Occipital lobe (tissue), 2 donors: ENCODE measurements around the gene AFTPH. TPM values are rescaled to one million over a fixed set of nuclear protein-coding genes. Genes with fewer than 3 reads are reported as not detected.

Source experiments
- DNase-seq: peaks from one replicate; lab custom pipeline; 2025; lab: John Stamatoyannopoulos, UW
- total RNA-seq: library from RNA; depleted of rRNA; stranded (reverse); fragments of >200 nt; gene quantifications from one replicate; pipeline ENCODE4 v1.2.3, GENCODE V29; 2014

AFTPH gene, protein sequence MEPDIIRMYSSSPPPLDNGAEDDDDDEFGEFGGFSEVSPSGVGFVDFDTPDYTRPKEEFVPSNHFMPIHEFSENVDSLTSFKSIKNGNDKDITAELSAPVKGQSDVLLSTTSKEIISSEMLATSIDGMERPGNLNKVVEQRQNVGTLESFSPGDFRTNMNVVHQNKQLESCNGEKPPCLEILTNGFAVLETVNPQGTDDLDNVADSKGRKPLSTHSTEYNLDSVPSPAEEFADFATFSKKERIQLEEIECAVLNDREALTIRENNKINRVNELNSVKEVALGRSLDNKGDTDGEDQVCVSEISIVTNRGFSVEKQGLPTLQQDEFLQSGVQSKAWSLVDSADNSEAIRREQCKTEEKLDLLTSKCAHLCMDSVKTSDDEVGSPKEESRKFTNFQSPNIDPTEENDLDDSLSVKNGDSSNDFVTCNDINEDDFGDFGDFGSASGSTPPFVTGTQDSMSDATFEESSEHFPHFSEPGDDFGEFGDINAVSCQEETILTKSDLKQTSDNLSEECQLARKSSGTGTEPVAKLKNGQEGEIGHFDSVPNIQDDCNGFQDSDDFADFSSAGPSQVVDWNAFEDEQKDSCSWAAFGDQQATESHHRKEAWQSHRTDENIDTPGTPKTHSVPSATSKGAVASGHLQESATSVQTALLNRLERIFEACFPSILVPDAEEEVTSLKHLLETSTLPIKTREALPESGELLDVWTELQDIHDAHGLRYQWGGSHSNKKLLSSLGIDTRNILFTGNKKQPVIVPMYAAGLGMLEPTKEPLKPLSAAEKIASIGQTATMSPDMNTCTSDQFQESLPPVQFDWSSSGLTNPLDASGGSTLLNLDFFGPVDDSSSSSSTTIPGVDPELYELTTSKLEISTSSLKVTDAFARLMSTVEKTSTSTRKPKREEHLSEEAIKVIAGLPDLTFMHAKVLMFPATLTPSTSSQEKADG
- total RNA-seq, result 99.5 TPM

DNA sequence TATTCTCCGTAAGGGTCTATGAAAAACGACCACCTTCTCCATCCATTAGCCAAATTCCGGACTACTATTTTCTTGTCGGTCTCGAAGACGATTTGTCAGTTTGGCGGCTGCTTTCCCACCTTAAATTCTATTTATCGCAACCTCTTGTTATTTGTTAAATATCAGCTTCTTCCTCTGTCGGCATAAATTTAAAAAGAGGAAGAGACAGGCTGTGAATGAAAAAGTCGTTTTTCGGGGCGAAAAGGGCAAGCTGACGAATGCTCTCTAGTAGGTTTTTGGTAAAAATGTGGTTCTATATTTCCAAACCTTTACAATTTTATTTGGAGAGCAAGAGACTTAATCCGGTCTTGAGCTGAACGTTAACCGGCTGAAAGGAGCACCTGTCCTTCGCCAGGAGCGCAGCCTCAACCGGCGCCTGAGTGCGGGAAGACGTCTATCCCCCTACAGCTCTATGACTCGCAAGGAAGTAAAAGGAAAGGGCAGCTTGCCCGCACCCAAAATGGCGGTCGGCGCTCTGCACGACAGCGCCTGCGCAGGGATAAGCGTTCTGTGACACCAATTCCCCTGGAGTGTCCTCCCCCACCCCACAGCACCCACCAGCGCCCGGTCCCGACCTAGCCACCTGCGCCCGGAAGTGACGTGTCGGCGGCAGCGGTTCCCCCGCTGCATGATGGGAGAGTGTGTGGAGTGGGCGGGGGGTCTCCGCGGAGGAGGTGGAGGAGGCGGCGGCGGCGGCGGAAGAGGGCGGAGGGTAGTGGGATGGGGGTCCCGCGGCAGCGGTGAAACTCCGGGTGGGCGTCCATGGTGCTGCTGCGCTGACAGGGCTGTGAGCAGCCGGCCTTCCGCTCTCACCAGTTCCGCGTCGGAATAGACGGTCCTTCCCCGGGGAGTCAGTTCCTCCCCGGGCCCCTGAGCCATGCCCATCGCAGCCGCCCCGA, at the start of gene AFTPH:
Gene AFTPH (plus strand): TSS at position 663 of the 938 bp plus-strand sequence. CDS start 27,147 bp downstream, outside the sequence.
- peak; percentile 99 for DNase-seq

DNA sequence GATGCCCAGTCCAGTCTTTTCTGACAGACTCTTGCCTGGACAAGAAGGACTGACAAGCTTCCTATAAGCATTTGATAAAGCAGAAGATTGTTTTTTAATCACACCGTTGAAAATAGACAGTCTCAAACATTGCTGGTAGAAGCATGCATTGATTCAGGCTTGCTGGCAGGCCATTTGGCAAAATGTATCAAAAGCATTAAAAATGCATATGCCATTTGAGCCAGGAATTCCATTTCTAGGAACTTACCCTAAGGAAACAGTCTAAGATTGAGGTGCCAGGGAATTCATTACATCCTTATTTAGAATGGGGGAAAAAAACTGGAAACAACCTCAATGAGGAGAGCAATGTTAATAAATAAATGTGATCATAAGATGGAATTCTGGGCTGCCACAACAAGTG, 49.5 kb upstream of the AFTPH start:
- no peak for DNase-seq

DNA sequence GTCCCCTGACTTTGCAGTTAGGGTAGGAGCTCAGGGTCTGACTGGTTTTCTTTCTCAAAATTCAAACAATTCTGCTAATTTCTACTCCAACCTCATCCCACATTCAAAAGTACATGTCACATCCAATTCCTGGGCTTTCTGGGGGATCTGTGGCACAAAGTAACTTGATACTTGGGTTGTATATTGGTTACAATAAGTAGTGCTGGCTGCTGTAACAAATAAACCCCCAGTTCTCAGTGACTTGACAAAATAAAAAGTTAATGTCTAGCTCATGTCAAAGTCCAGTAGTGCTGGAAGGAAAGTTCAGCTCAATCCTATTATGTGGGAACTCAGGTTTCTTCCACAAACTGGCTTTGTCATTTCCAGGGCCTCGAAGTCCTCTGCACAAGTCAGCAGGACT, 47.1 kb upstream of the AFTPH start:
- DNase-seq, result no peak

DNA sequence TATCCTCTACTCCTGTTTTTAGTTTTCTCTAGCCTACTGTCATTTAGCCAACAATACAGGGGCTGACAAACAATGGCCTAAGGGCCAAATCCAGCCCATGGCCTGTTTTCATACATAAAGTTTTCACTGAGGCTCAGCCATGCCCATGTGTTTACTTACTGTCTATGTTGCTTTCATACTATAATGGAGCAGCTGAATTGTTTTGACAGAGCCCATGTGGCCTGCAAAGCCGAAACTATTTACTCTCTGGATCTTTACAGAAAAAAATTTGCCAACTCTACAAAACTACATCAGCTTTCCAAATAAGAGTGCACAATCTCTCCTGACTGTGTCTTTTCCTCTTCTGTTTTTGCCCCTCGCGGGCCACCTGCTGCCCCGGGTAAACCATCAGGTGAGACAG, 46.1 kb upstream of the AFTPH start:
- DNase-seq, result no peak

DNA sequence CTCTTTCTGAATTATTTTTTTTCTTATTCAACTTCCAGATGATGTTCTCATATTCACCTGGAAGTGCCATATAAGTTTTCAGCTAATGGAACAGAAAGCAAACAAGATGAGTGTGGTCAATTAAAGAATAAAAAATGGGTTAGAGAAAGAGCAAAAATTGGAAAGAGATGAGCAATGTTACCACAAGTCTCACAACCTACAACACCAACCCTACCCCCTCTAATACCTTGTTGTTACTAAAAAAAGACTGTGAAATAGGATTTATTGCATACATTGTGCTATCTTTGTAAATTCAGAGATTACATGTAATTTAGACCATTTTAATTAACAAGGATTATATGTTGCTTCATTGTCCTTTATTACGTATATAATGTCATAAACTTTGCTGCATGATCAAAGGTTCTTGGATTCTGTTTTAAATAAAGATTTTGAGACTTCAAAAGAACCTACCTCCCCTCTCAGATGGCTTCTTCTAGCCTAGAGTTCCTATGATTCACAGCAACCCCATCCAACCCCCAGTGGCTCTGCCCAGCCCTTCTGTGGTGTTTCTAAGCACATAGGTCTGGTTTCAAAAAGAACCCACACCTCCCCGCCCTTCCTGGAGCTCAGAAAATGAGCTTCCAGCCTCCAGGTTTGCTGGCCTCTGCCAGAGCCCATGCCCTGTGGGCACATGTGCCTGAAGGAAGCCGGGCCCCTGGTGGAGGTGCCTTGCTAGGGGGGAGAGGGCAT, 45.5 kb upstream of the AFTPH start:
- DNase-seq, result no peak

DNA sequence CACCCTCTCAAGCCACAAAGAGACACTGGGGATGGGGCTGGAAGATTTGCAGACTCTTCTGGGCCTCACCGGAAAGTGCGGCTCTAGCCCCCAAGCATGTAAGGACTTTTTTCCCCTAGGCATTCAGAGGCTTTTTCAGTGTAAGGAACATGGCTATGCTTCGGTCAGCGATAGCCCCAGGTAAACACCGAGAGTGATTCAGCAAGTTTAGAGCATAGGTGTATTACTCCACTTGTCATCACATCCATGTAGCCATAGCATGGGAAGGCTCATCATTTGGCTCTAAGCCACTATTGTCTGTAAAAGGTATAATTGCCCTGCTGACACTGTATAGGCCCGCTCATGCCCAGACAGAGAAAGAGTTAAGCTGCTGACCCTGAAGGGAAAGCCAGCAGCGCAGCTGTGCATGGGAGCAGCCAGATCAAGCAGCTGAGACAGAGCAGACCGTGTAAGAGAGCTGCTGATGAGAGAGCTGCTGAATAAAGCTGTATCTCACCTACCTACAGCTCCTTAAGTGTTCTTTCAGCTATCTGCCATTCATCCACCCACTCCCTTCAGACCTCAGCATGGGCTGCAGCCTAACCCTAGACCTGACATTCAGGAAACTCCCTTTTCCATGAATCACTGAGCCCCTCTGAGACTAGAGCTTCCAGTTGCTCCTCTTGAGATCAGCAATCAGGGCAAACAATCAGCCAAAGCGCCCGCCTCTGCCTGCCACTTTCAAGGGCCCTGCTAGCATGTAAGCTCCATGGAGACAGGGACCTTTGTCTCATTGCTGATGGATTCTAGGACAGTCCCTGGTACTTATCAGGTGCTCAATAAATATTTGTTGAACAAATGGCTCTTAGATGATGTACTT, 44.6 kb upstream of the AFTPH start:
- no peak for DNase-seq

DNA sequence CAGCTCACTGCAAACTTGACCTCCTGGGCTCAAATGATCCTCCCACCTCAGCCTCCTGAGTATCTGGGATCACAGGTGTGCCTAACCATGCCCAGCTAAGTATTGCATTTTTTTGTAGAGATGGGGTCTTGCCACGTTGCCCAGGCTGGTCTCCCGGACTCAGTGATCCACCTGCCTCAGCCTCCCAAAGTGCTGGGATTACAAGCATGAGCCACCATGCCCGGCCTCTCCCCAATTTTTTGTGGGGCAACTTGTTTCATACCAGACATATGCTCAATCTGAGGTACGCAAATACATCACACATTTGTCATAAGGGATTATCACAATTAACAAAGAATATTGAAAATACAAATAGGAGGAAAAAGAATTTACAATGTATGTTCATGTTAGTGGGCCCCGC, 42.5 kb upstream of the AFTPH start:
- no peak for DNase-seq

DNA sequence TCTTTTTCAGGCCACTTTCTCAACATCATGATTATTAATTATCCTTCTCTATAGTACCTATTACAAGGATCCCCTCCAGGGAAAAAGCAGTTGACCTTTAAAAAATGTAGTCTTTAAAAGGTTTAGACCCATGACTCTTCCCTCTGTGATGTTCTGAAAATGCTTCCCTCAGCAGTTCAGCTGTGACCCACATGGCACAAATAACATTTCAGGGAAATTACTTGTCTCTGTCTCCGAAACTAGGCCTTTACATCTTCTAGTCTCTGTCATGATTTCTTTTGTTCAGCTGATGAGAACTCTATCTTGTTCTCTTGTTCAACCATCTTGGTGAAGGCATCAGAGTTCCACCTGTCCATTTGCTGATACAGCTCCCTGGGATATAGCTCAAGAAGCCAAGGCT, 41.9 kb upstream of the AFTPH start:
- no peak for DNase-seq

DNA sequence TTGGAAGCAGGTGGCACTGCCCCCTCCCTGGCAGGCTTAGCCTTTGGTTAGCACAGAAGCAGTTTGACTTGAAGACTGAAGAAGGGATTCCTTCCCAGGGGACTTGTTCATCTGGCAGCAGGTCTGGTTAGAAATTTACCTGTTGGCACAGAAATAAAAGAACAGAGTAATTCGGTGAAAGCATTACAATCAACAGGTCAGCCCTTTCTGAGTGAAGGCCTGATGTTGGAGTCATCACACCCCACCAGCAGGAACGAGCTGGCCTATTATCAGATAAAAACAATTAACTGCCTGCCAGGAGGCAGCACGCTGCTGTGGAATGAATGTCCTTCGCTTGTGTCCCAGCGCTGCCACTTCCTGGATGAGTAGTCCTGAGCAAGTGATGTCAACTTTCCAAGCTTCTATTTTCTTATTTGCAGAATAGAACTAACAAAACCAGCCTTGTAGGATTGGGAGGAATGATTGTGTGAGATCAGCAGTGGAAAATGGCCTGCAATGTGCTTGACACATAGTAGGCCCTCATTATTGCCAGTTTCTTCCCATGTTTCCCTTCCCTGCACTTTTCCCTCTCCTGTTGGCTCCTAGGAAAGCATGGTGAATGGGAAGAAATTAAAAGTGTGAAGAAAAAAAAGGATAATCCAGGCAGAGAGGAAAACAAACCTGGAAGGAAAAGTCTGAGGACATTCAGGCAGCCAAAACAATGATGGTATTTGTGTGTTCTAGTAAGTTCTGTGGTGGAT, 41.2 kb upstream of the AFTPH start:
- no peak for DNase-seq

DNA sequence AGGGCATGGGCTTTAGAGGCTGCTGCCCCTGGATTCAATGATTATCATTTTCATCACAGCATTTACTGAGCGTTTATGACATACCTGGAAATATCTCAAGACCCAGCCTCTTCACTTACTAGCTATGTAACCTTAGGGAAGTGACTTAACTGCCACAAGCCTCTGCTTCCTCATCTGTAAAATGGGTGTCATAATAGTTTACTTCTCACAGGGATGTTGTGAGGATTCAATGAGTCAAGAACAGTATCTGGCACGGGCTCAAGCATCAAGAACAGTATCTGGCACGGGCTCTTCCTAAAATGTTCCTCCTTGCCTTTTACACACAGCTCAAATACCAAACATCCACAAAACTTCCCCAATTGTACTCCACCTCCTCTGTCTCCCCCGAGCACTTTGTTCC, 38.8 kb upstream of the AFTPH start:
- no peak for DNase-seq

DNA sequence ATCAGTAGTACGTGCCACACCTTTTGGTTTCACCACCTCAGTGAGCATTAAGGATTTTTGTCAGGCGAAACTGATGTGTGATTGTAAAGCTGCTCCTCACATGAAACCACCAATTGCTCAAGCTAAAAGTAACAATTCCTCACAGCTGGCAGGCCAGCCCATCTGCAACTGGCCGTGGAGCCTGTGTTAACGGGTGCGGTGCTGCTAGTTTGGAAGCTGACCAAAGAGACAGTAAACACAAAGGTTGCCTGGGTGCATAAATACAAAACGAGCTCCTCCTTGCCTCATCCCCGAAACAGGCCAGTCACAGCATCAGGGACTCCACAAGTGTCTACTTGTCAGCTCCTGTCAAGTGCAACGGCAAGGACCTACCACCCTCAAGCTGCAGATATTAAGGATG, 38.2 kb upstream of the AFTPH start:
- no peak for DNase-seq

DNA sequence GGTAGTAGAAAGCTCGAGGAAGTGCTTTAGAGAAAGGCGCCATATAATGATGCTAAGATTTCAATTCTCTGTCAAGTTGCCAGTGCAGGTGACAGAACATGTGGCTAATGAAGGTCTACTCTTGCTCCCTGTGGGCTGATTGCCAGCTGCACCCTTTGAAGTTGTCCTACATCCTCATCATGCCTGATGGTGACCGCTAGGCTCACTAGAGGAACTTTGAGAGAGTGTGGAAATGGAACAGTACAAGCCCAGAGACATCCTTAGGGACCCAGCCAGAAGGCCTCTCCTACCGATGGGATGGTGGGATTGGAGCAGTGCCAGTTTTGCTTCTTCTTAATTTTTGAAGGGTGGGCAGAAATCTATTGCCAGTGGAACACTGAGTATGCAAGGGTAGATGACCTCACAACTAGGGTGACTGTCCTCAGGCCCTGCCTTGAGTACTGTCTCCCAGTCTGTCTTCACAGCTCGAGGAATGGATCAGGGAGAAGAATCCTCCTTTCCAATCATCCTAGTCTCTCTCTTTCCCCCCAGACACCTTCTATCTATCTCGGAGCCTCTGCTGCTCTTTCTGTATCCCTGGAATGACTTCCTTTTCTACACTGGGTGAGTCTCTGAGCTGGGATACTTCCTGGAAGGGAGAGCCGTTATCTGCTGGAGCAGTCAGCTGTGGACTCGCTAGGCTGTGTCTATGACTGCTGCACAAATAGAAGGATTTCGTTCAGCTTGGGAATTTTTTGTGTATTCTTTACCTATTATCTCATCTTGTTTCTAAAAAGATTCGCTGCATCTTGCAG, 36.7 kb upstream of the AFTPH start:
- no peak for DNase-seq

DNA sequence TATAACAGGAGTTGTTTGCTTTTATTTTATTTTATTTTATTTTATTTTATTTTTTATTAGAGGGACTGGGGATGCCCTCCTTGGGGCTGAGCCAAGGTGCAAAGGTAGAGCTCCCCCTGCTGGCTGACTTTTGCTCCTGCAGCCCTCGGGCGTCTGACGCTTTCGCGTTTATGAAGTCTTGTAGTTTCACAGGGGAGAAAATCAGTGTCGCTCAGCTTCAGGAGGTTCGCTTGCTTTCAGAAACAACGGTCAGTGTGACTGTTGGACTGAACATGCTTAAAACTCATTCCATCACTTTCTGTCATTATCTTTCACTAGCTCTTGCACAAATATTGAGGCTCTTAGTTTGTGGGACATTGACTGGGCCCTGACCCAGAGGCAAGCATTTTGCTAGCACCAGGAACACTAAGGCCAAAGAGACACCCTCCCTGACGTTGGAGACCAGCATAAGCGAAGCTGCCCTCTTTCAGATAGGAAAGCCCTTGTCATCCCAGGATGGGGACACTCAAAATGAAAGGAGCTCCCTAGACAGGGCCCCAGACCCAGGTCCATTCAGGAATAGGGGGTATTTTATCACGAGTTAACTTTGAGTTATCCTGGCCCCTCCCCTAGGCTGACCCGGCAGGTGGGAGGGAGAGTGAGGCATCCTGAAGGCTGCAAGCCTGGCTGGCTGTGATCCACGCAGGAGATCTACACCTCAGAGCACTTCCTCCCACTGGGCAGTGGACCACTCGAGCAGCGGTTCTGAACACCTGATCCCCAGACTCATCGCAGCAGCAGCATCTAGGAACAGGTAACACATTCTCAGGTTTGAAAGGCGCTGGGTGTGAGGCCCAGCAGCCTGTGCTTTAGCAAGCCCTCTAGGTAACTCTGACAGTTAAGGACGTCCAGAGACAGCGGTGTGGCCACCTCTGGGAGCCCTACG, 35.8 kb upstream of the AFTPH start:
- no peak for DNase-seq

DNA sequence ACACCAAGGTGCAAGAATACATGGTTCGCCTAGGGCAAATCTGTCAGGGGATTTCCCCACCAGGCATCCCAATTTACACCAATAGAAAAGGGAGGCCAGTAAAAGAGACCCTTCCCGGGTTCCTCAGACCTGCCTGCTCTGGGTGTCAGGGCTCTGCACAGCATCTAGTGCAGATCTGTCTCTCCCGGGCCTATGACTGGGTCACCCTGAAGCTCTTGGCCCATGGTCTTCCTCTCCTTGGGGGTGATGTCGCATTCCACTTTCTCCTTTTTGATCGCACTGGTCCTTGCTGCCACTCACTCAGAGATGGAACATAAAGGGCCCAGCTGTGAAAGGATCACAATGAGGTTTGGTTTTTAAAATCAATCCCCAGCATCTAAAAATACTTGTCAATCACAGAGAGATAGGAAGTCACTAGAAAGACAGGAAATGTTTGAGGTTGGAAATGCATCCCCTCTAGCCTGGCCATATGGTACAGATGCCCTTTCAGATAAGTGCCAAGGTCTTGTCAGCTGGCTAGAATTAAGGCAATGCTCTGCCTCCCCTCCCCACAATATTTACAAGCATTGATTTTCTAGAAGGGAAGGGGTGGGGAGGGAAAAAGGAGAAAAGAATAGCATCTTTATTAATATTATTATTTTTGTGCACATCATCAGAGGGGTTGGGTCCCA, 34.9 kb upstream of the AFTPH start:
- DNase-seq, result no peak

DNA sequence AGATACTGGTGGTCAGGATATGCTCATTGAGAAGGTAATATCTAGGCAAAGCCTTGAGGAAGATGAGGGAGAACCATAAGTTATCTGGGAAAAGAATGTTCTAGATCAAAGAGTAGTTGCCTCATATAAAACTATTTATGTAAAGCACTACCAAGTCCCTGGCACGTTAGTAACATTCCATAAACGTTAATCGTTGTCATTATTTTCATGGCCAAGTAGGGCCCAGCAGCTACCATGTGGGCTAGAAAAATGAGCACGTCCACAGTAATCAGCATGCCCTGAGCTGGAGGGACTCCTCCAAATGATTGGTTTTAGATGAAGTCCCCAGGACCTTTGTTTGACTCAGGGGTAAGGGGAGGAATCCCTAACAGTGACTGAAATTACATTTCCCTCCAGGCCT, 32.7 kb upstream of the AFTPH start:
- no peak for DNase-seq

DNA sequence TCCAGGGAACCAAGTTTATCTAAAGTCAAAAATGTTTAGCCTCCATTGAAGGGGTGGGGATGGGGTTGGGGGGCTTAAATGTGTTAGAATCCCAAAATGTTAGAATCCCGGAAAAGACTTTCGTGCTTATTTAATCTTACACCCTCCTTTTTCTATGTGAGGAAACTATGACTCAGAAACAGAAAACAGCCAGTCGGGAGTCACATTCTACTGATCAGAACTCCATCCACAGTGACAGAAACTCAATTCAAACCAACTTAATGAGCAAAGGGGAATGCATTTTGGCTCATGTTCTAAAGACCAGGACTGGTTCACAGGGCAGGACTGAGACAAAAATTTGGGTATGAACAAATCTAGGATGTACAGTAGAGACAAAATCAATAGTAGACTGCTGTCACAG, 31.9 kb upstream of the AFTPH start:
- DNase-seq, result no peak

DNA sequence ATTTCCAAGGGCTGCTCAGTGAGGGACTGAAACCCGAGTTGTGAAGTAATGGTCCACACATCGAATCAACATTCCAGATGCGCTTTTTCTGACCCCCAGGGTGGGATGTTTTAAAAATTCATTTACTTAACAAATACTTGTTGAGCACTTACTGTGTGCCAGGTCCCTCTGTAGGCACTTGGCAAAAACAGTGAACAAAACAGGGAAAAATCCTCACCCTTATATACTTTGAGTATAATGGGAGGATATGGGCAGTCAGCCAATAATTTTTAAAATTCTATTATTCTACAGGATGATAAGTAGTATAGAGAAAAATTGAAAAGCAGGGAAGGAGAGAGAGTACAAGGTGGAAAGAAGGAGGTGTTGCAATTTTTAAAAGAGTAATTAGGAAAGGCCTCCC, 31.3 kb upstream of the AFTPH start:
- no peak for DNase-seq
